Body of pancreas (tissue), 4 donors: Measurements from ENCODE around the gene NUP58.

Source experiments
- POLR2A ChIP-seq, 3 donors: fragments of 450-650 bp; IDR thresholded peaks; one replicate each; pipeline ENCODE4 v1.6.1; 2016; ENCODE audit warnings: antibody characterized with exemption in 3 of 3, mild to moderate bottlenecking in 2 of 3
- TF ChIP-seq, protein P1 (sequence below), 7 experiments: fragments of 450-650 bp in 4 of 7; fragments of 200-600 bp in 3 of 7; sonication (generic) in 3 of 7; IDR thresholded peaks; one replicate each; pipeline ENCODE4 v1.5.1; 2016 to 2019; ENCODE audit warnings: antibody characterized with exemption in 7 of 7

DNA sequence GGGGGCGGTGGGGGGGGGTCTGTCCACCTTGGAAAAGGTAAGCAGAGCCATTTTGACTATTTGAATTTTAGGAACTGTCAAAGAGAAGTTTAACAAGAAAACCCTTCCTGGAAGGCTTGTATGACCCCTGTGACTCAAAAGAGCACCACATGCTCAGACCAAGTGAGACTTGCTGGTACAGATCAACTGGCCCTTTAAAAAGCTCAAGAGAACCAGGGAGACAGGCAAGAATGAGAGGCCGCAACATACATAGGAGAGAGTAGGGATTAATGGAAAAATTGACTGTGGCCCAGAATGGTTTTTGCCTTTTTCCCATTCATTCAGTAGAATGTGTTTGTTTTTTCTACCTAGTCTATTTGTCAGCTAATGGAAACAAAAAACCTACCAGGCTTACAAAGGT lies 44.2 kb downstream of the NUP58 start:
- TF ChIP-seq, protein P1, sequence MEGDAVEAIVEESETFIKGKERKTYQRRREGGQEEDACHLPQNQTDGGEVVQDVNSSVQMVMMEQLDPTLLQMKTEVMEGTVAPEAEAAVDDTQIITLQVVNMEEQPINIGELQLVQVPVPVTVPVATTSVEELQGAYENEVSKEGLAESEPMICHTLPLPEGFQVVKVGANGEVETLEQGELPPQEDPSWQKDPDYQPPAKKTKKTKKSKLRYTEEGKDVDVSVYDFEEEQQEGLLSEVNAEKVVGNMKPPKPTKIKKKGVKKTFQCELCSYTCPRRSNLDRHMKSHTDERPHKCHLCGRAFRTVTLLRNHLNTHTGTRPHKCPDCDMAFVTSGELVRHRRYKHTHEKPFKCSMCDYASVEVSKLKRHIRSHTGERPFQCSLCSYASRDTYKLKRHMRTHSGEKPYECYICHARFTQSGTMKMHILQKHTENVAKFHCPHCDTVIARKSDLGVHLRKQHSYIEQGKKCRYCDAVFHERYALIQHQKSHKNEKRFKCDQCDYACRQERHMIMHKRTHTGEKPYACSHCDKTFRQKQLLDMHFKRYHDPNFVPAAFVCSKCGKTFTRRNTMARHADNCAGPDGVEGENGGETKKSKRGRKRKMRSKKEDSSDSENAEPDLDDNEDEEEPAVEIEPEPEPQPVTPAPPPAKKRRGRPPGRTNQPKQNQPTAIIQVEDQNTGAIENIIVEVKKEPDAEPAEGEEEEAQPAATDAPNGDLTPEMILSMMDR (IDR thresholded peaks at IDR 0.05), result no peak
- no peak for TF ChIP-seq POLR2A (IDR thresholded peaks at IDR 0.05)
